Keratinocyte (primary cell): ENCODE measurements around the gene ARHGAP31.

Experiments used
- CTCF ChIP-seq, 3 experiments: IDR thresholded peaks in 1 of 3; conservative IDR thresholded peaks in 1 of 3; optimal IDR thresholded peaks in 1 of 3; 2 replicates in 2 of 3; 3 replicates in 1 of 3; pipeline versions ENCODE3 to v1.5.1; 2011; ENCODE audit warnings: low read length in 3 of 3, mild to moderate bottlenecking in 3 of 3, moderate library complexity in 2 of 3, control low read depth in 1 of 3, inconsistent platforms in 1 of 3; ENCODE audit not compliant: insufficient read depth in 2 of 3; ENCODE audit errors: extremely low read depth in 1 of 3
- EZH2 ChIP-seq: IDR thresholded peaks from one replicate; pipeline ENCODE4 v1.6.1; 2012; ENCODE audit warnings: inconsistent platforms, mild to moderate bottlenecking, low read length, moderate library complexity

- TF ChIP-seq CTCF (optimal IDR thresholded peaks at IDR 0.05 in 1 of 3, IDR thresholded peaks at IDR 0.05 in 1 of 3, conservative IDR thresholded peaks at IDR 0.05 in 1 of 3; ENCODE audit: extremely low read depth in 1 of 3, insufficient read depth in 2 of 3, low read length in 3 of 3) (no peak), EZH2 (no peak)
Observed at GRCh38 chr3:119311081-119311925, 17.1 kb downstream of the ARHGAP31 start.
